Daoy (cell line): ENCODE results near the gene KRT8. TPM values are rescaled to one million over a fixed set of nuclear protein-coding genes. Genes with fewer than 3 reads are reported as not detected.

Experiments
- DNase-seq: peaks from one replicate; pipeline ENCODE4 v3.0.0-alpha.2; 2015; ENCODE audit warnings: low read depth
- total RNA-seq: library from RNA; depleted of rRNA; stranded (reverse); fragments of >200 nt; shearing (Covaris generic); gene quantifications from 2 replicates; pipeline ENCODE4 v1.2.3, GENCODE V29; 2014; rRNA removed

KRT8 gene
- 107 and 111 TPM in 2 replicates for total RNA-seq

DNA sequence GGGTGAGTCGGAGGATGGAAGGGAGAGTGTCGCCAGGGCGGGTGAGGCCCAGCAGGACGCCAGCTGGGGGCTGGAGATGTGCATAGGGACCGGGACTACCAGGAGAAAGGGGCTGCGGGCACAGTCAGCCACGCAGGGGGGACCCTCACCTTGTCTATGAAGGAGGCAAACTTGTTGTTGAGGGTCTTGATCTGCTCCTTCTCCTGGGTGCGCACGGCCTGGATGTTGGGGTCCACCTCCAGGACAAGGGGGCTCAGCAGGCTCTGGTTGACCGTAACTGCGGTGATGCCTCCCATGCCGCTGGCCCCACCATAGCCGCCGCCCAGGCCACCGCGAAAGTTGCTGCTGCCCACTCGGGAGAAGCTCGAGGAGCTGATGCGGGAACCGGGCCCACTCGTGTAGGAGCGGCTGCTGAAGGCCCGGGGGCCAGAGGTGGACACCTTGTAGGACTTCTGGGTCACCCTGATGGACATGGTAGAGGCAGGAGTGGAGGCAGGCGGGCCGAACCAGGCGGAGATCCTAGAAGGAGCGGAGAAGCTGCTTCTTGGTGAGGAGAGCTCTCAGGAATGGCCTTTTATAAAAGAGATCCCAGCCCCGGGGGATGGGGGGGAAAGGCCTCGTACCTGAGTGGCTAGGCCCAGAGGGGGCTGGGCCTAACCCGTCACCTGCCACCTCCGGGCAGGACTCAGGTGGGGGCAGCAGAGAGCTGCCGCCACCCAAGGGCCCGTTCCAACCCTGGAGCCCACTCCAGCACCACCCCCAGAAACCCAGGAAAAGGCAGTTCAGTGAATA is at the start of gene KRT8:
Gene KRT8 (minus strand): TSS at position 568 of the 792 bp plus-strand sequence. CDS start 95 bp downstream, at position 473.
- peak; percentile 85 for DNase-seq

DNA sequence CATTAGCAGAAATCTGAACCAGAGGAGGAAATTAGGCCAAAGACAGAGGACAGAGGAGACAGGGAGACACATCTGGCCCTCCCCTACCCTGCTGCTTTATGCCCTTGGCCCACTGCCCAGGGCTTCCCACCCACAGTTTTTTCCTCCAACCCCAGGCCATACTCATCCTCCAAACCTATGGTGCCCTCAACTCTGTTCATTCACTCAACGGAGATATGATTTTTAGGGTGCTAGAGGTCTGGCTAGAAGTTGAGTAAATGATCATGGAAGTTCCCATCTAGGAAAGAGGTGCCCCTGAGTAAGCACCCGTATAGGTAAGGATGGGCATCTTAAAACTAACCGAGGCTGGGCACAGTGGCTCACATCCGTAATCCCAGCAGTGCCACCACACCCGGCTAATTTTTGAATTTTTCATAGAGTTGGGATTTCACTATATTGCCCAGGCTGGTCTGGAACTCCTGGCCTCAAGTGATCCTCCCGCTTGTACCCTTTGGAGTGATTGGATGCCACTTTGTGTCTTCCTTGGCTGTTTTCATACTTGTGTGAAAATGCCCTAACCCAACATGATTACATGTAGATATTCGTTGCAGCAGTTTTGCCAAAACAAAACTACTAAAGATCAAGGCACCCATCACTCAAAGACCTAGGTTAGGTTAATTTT is 48.4 kb upstream of the KRT8 start:
- DNase-seq = no peak

- no peak for DNase-seq
Measured at GRCh38 chr12:52952076-52952801, 47.4 kb upstream of the KRT8 start.

DNA sequence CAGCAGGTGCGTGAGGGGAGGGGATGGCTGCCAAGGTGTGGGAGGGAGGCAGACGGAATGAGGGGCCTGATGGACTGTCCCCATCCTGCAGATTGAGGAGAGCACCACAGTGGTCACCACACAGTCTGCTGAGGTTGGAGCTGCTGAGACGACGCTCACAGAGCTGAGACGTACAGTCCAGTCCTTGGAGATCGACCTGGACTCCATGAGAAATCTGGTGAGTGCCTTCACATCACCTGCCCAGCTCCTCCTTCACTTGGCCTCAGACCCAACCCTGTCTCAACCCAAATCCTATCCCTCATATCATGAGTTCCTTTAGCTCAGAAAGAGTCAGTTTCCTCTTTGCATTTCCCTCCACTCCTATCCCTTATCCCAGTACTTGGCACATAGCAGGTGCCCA is 46.8 kb upstream of the KRT8 start:
- DNase-seq = no peak

- no peak for DNase-seq
Measured at GRCh38 chr12:52951126-52951525, 46.2 kb upstream of the KRT8 start.

- no peak for DNase-seq
Measured at GRCh38 chr12:52950553-52950952, 45.7 kb upstream of the KRT8 start.

GRCh38 chr12:52949413-52950331 is 44.8 kb upstream of the KRT8 start:
- peak; percentile 97 for DNase-seq

DNA sequence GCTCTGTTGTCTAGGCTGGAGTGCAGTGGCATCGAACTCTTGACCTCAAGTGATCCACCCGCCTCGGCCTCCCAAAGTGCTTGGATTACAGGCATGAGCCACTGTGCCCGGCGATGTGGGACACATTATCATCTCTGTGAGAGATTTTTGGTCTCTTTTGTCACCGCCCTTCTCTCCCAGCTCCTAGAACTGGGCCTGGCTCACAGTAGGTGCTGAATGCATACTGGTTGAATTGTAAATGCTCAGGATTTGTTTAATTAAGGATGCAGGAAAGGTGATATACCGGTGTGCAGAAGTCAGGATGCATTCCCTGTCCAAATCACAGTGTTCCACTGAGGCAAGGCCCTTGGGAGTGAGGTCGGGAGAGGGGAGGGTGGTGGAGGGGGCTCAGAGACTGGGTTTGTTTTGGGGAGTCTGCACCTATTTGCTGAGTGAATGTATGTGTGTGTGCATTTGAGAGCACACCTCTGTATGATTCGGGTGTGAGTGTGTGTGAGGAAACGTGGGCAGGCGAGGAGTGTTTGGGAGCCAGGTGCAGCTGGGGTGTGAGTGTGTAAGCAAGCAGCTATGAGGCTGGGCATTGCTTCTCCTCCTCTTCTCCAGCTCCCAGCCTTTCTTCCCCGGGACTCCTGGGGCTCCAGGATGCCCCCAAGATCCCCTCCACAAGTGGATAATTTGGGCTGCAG is 43.0 kb upstream of the KRT8 start:
- DNase-seq = no peak

- peak; percentile 44 for DNase-seq
Measured at GRCh38 chr12:52946797-52947547, 42.1 kb upstream of the KRT8 start.

GRCh38 chr12:52946334-52946733 is 41.5 kb upstream of the KRT8 start:
- no peak for DNase-seq

DNA sequence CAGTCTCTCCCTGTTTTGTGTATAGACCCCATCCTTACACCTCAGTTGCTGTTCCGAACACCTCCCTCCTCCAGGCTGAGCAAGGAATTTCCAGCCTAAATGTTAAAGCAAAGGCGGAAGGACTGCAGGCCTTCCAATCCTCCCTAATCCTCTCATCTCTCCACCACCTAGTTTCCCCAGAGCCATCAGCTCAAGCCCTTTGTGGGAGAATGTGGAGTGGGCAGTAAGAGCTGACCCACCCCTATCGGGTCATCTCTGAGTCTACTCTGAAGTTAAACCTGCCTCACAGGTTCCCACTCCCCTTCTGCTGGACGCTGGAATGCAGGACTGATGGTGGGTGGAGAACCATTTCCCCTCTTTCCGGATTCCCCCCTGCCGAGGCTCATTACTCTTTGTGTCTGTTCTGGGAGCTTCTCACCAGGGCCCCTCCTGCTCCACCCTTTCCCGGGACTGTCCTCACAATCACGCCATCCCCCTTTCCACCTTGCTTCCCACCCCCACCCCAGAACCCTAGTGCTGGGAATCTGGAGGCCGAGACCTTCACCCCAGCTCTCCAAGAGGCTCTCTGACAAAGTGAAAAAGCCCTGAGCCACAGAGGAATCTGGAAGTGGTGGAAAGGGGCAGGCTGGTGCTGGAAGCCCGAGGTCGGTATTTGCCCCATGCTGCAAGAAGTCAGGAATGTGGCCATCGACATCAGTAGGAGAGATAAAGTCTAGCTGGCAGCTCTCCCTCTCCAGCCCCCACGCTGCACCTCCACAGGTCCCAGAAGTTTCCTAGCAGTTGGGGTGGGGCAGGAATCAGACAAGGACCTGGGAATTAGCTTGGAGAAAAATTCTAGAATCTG is 40.7 kb upstream of the KRT8 start:
- DNase-seq = peak; percentile 84

DNA sequence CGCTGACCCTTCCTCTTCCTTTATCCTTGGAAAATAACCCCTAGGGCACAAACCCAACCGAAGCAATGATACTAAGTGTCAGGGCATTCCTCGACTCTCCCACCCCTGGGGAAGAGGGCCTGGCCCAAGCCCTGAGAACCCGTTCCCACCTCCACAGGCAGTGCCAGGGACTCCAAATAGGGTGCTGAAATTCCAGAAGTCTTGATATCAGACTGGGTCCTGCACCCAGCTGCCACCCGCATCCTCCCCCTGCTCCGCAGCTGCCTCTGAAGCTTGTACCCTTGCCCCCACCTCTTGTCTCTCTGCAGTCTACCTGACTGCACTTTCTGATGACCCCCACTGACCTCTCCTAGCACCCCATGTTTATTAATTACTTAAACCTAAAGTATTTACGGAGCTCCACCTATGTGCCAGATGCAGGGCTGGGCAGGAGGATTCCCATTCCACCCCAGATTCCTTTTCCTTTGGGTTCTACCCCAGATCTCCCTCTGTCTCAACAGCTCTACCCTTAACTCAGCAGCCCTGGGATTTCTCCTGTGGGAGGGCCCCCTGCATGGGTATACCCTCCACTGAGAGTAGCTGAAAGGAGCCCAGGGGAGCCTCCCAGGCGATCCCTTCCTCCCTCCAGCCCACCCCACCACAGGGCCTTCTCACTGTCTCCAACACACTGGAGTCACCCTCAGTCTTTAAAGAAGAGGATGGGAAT is 40.0 kb upstream of the KRT8 start:
- no peak for DNase-seq

DNA sequence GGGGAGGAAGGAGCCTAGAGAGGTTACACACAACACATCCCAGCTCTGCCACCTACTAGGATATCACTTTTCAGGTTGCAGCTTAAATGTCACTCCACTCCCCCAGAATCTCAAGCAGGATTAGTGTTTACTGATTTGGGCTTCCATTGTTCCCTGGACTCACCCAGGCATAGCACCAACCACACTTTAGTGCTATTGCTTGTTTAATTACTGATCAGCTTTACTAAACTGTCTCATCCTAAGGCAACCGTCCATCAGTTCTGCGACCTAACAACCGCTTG is 38.0 kb upstream of the KRT8 start:
- DNase-seq = no peak

GRCh38 chr12:52942066-52942900 is 37.4 kb upstream of the KRT8 start:
- no peak for DNase-seq

GRCh38 chr12:52929538-52929937 is 24.7 kb upstream of the KRT8 start:
- DNase-seq = no peak

DNA sequence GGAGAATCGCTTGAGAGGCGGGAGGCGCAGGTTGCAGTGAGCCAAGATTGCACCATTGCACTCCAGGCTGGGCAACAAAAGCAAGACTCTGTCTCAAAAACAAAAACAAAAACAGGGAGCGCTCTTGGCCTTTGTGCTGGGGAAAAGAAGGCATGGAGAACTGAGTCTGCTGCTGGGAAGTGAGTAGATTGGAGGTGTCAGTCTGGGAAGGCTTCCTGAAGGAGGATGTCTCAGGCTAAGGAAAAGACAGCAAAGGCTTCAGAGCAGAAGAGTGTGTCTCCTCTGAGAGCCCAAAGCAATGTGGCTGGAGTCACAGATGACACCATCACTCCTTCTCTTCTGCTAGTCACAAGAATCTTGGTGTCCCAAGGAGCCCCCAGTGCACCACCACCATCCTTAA is 23.1 kb upstream of the KRT8 start:
- no peak for DNase-seq

- DNase-seq = no peak
Measured at GRCh38 chr12:52926596-52927234, 21.8 kb upstream of the KRT8 start.
